HG03108 (cell line): ENCODE measurements around the gene CCNJ.
"Not testable (repeated sequence)": the region's sequence is repeated elsewhere in the genome, so short reads cannot be mapped to it uniquely, and the experiment has no call there.

ENCODE experiments used
- ATAC-seq: cut with Tn5 transposase; IDR thresholded peaks from one replicate; pipeline ENCODE4 v1.9.1; 2021; ENCODE audit warnings: moderate library complexity; ENCODE audit not compliant: unreplicated experiment

CCNJ gene

DNA sequence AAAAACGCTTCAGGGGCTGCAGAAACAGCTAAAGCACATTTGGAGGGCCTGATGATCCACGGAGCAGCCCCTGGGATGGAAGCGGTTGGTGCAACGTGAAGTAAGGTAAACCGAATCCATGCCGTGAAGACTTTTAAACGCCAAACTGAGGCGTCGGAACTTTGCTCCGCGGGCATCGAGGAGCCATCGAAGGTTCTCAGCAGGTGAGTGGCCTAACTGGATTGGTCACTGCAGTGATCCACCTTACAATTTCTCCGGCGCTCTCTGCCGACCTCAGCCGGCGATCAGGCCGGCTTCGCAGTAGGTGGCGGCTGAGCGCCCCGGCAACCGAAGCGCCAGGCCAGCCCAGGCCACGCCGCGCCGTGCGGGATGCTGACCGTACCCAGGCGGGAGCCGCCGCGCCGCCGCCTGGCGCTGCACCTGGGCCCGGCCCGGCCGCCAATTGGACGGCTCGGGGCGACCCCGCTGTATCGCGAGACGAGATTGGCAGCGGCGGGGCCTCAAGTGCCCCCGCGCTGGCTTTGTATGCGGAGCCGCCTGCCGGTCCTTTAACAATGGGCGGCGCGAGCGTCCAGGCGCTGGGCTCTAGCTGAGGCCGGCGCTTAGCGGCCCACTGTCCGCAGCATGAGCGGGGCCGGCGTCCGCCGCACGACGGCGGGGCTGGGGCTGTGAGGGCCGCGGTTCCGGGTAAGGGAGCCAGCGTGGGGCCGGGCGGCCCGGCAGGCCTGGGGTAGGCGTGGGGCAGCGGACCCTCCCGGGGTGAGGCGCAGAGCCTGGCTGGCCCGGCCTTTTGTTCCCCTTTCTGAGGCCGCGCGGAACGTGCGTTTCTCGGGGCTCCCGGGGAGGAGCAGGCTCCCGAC lies at the start of gene CCNJ:
Gene CCNJ, plus strand, starts transcription at position 551 of the 860 bp plus-strand sequence. CDS start 811 bp downstream, outside the sequence.
- peak; percentile 79 for ATAC-seq

- not testable (repeated sequence) for ATAC-seq
Measured at GRCh38 chr10:95994376-95994775, 49.0 kb upstream of the CCNJ start.

- no peak for ATAC-seq
Measured at GRCh38 chr10:95998255-95998784, 45.1 kb upstream of the CCNJ start.

DNA sequence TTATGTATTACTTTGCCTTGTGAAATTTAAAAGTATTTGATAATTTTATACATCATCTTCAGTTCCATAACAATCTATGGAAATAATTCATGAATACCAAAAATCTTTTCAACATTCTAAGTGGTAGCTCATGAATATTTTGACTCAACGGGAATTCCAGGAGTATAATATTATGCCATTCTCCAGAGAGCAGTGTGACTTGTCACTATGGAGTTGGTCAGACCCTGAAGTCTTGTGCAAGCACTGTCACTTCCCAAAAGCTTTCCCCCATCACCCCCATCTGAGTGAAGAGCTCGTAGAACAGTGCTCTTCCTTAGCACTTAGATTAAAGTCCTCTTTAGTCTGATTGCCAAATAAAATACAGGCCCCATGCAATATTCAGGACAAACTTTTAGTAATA lies 29.4 kb upstream of the CCNJ start:
- no peak for ATAC-seq

DNA sequence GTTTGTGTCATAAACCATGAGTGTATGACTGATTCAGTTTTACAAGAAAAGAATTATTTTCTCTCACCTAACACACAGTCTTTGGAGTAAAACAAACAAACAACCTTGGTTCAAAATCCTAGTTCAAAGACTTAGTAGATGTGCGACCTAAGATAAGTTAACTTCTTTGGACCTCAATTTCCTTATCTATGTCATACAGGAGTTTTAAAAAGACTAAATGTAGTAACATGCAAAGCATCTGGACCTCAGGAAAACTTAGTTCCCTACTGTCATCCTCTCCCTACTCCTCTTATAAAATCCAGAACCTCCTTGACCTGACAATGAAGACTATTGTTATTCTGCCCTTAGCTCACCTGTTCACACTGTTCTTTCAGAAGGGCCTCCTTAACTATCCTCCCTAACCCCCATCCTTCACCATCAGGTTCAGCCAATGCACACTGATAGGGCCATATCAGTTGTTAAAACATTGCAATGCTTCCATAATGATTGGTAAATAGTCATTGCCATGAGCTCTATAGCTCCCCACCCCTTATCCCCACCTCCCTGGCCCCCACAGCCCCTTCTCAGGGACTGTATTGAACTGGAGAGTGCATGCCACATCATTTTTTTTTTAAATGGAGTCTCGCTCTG lies 28.8 kb upstream of the CCNJ start:
- no peak for ATAC-seq

DNA sequence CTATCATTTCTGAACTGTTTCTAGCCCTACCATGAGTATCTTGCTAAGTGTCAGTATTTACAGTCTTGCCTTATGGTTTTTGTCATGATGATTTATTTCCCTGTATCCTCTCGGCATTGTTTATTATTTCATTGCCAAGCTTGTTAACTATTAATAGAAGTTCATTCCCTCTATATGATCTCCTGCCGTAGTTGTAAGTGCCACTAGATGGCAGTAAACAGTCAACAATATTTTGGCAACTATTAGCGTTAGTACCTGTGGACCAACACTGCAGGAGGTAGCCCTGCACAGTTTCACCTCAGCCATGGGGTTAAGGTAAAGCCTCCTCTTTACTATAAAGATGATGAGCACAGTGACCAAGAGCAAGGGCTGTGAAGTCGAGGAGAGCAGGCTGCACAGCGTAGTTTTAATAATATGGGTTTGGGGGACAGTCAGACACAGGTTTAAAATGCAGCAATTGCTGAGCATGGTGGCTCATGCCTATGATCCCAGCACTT lies 26.1 kb upstream of the CCNJ start:
- no peak for ATAC-seq

- ATAC-seq = no peak
Measured at GRCh38 chr10:96021332-96021731, 22.1 kb upstream of the CCNJ start.

GRCh38 chr10:96022739-96023138 lies 20.6 kb upstream of the CCNJ start:
- ATAC-seq = no peak

DNA sequence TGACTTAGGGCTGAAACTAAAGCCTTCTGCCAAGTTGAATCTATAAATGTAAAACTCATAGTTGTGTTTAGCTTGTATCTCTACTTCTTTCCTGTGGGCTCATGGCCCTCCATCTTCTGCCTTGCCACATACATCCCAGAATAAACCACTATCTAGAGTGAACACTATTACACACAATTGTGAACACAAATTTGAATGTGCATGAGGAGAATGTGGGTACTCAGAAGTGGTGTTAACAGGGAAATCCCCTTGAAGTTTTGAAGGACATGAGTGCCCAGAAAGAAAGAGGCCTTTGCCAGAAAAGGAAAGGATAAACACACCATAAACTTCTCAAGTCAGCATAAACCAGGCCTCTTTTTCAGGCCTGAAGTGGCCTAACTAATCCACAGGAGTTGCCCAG lies 20.2 kb upstream of the CCNJ start:
- no peak for ATAC-seq

DNA sequence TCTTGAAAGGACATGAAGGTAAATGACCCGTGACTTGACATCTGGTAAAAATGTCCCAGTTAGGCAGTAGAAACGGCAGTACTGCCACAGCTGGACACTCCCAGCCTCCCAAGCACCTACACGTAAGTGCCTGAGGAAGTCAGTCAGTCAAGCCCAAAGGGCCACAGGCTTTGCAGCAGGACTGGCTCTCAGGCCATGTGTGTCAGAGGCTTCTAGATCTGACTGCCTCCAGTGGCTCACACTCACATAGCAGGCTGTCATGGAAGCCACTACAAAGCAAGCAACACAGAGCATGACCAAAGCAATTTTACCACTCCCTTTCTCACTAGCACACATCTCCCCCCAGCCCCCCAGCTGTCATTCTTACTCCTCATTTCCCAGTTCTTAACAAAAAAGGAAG lies 17.8 kb upstream of the CCNJ start:
- no peak for ATAC-seq

DNA sequence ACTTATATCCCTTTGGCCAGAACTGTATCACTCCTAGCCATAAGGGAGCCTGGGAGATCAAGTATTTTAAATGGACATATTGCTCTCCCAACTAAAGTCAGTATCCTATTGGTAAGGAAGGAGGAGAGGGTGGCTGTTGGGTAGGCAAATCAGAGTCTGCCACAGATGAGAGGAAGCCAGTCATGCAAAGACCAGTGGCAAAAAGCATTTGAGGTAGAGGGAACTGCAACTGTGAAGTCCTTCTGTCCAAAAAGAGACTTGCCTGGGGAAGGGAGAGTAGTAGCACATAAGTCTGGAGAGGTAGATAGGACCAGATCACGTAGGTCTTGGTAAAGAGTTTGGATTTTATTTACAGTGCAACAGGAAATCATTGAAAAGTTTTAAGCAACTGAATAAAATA lies 8.8 kb upstream of the CCNJ start:
- no peak for ATAC-seq

DNA sequence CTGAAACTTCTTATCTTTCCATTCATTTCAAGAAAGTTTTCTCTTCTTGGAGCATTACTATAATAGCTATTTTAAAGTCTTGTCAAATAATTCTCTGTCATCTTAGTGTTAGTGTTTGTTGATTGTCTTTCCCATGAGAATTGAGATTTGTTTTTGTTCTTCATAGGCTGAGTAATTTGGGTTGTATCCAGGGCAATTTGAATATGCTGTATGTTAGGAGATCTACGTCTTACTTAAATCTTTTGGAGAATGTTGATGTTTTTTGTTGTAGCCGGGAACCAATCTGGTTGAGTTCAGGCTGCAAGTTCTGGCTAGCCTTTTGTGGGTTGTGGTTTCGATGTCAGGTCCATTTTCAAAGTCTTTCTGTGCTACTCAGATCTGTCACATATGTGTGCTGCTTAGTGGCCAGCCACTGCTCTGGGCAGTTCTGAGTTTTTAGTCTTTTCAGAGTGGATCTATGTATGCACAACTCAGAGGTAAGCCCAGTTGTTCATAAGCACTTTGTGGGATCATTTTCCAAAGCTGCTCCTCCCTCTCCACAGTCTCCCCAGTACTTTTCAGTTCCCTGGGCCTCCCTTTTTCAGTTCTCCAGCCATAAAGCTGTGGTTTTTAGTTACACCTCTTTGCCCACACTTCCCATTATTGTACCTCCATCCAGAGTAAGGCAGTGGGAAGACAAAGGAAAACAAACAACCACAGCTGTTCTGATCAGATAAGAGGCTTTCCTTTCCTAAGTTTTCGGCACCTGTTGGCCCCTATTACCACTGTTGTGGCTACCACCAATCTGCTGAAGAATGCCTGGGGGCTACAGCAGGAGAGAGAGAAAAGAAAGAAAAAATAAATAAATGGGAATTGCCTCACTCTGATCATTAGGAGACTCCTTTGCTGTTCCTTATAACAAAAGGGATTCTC lies 4.7 kb upstream of the CCNJ start:
- ATAC-seq = no peak

DNA sequence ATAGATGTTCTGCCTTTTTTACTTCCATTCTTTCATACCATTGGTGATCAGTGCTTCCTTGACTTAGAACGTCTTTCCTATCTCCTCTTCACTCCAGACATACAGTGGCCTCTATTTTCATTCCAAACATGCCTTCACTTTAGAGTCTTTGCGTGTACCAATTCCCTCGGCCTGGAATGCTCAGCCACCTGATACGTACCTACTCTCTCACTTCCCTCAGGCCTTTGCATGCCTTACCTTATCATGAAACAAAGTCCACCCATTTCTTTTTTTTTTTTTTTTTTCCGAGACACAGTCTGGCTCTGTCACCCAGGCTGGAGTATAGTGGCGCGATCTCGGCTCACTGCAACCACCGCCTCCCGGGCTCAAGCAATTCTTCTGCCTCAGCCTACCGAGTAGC lies 2.2 kb upstream of the CCNJ start:
- no peak for ATAC-seq

DNA sequence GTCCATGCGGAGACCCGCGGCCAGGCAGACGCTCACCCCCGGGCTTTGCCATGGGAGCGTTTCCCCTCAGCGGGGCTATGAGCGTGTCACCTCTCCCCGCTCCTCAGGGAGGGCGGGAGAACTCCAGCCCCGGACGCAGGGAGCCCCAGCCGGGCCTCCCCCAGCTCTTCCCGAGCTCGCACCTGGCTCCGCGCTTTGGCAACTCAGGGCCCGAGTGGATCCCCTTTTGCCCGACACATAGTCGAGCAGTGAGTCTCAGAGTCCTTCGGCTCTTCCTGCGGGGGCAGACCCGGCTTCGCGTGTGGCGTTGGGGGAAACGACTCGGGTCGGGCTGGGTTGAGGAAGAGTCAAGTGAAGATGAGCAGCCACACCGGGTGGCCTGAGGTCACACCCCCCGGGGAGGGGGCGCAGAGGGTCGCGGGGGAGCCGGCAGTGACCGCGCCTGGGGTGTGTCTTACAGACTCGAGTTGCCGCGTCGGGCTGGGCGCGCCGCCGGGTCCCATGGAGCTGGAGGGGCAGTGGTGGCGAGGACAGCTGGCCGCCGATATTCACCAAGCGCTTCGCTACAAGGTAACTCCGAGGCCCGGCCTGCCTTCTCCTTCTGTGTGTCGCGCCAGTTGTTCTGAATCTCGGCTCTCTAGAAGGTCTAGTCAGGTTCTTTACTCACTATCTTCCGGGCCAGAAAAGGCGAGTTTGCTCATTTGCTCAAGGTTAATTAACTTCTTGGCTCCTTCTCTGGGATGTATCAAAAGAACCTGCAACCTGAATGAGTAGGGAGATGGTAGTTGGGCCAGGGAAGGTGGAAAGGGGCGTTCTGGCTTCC lies 721 bp downstream of the CCNJ start:
- ATAC-seq = peak; percentile 20

DNA sequence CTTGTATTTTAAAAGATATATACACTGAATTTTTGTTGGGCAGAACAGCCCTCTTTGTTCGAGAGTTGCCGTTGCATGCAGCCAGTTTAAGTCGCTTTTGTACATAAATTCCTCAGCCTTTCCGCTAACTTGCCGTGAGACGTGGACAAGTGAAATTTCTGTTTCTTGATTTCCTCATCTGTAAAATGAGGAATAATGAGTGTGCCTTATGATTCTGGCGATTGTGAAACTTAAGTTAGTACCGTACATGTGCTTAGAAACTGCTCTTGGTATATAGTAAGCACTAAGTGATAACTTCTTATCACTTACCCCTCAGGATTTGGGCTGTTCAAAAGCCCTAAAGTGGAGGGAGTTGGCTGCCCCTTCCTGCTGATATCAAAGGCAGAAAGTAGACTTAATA lies 1.4 kb downstream of the CCNJ start:
- no peak for ATAC-seq

GRCh38 chr10:96046546-96046945 lies 3.2 kb downstream of the CCNJ start:
- no peak for ATAC-seq

DNA sequence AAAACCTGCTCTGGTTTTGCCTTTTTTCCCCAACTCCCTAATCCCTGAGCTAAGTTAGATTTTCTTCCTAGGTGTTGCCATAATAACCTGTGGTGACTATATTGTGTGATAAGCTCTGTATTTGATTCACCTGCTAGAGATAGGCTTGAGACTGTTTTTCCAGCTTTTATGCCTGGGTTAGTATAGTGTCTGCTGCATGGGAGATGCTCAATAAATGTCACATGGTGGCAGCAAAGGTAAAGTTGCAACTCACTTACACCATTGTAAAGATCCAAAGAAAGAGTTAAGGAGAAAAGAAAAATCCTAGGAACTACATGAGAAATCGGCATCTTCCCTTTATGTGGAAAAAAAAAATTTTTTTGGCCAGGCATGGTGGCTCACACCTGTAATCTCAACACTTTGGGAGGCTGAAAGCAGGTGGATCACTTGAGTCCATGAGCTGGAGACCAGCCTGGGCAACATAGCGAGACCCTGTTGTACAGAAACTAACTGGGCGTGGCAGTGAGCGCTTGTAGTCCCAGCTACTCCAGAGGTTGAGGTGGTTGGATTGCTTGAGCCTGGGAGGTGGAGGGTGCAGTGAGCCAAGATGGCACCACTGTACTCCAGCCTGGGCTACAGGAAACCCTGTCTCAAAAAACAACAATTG lies 3.7 kb downstream of the CCNJ start:
- ATAC-seq = no peak

- not testable (repeated sequence) for ATAC-seq
Measured at GRCh38 chr10:96047925-96048324, 4.5 kb downstream of the CCNJ start.

GRCh38 chr10:96049340-96049739 lies 6.0 kb downstream of the CCNJ start:
- no peak for ATAC-seq

- ATAC-seq = no peak
Measured at GRCh38 chr10:96053985-96054384, 10.6 kb downstream of the CCNJ start.
